GM21381 (cell line): ENCODE data around the gene TAF11L5.
"Not testable (repeated sequence)": the region's sequence is repeated elsewhere in the genome, so short reads cannot be mapped to it uniquely, and the experiment has no call there.

Experiments
- ATAC-seq: cut with Tn5 transposase; IDR thresholded peaks from one replicate; pipeline ENCODE4 v1.9.1; 2021; ENCODE audit warnings: mild to moderate bottlenecking, moderate library complexity; ENCODE audit not compliant: unreplicated experiment

TAF11L5 gene

GRCh38 chr5:17524935-17525334 is at the start of gene TAF11L5:
TAF11L5 (plus strand) TSS chr5:17525235.
- ATAC-seq = not testable (repeated sequence)

DNA sequence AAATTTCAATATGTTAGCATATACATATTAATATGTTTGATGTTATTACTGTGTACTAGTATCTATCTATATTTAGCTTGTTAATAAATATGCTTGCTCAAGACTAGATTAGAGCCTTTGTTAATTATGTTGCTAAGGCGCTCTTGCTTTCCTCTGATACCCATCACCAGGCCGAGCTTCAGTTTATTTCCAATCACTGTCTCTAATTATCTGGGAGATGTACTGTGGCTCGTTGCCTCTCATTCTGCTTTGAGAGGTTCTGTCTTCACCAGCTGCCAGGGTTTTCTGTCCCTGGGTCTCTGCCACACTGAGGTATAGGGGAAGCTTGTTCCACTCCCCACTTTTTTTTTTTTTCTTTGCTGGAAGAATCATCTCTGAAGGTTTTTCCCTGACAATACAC is 48.0 kb upstream of the TAF11L5 start:
- ATAC-seq = no peak

DNA sequence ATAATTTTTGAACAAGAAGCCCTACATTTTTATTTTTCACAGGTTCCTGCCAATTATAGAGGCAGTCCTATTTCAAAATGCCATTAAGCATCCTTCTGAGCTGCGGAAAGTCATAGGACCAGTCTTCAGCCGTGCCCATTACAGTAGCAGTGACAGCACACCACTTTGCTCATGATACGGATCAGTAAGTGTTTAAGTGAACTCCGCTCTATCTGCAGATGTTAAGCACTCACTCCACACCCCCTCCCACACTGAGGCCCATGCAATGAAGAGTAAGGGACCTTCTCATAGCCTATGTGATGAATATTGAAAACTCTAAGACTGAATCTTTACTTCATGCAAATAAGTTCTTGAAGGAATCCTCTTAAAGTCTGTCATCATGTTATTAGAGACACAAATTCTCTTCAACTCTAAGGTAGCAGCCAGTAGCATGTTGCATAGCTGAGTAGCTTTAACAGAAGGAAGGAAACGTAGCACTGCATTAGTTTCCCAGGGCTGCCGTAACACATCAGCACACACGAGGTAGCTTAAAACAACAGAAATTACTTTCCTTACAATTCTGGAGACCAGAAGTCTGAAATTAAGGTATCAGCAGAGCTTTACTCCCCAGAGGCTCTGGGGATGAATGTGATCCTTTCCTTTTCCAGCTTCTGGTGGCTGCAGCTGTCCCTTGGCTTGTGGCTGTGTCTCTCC is 47.3 kb upstream of the TAF11L5 start:
- no peak for ATAC-seq

GRCh38 chr5:17481378-17481777 is 43.7 kb upstream of the TAF11L5 start:
- no peak for ATAC-seq

DNA sequence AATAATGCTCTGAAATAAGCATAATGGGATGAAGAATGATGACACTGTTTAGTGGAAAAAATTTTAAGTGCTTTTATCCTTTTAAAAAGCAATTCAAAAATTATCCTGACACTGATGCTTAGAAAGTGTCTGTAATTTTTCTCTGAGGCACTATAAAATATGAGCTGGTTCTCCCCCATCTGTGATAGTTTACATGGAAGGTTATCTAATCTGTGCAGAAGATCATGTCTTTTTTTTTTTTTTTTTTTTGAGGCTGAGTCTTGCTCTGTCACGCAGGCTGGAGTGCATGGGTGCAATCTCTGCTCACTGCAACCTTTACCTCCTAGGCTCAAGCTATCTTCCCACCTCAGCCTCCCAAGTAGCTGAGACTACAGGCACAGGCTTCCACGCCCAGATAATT is 42.2 kb upstream of the TAF11L5 start:
- no peak for ATAC-seq

- ATAC-seq = not testable (repeated sequence)
Measured at GRCh38 chr5:17486464-17487173, 38.4 kb upstream of the TAF11L5 start.

GRCh38 chr5:17487174-17487512 is 37.9 kb upstream of the TAF11L5 start:
- ATAC-seq = no peak

GRCh38 chr5:17491257-17491656 is 33.8 kb upstream of the TAF11L5 start:
- ATAC-seq = not testable (repeated sequence)

DNA sequence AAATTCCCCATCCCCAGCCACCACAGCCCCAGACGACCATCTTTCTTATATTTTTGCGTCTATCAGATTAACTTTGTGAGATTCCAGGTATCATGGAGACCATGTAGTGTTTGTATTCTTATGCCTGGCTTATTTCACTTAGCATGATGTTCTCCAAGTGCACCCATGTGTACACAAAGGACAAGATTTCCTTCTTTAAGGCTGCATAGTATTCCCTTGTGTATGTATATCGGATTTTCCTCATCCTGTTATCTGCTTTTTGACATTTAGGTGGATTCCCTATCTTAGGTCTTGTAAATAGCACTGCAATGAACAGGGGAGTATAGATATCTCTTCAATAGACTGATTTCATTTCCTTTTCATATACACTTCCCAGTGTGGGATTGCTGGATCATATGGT is 32.3 kb upstream of the TAF11L5 start:
- ATAC-seq = no peak

DNA sequence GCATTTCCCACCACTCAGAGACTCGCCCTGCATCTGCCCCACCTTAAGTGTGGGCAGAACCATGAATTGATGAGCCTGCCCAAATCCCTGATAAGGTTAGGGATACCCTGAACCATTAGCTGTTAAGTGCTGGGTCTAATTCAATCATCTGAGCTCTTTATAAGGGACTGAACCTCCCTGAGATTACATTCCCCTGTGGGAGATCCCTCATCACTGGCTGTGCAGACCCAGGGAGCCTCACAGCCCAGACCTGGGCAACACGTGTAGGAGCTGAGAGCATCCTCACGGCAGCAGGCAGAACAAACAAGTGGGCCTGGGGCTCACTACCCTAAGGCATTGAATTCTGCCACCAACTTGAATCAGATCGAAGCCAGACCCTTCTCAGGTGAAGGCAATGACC is 27.6 kb upstream of the TAF11L5 start:
- no peak for ATAC-seq

GRCh38 chr5:17497931-17498330 is 27.1 kb upstream of the TAF11L5 start, which contains the start of gene TAF11L2:
TAF11L2 (plus strand) TSS chr5:17498231.
- ATAC-seq = not testable (repeated sequence)

- no peak for ATAC-seq
Measured at GRCh38 chr5:17511775-17512325, 13.2 kb upstream of the TAF11L5 start.

DNA sequence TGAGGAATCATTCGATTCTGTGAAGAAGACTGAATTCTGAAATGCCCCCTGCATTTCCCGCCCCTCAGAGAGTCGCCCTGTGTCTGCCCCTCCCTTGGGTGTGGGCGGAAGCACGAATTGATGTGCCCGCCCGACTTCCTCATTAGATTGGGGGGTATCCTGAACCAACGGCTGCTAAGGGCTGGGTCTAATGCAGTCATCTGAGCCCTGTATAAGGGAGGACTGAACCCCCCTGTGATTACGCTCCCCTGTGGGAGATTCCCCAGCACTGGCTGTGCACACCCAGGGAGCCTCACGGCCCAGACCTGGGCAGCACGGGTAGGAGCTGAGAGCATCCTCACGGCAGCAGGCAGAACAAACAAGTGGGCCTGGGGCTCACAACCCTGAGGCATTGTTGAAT is 7.5 kb upstream of the TAF11L5 start:
- ATAC-seq = not testable (repeated sequence)

DNA sequence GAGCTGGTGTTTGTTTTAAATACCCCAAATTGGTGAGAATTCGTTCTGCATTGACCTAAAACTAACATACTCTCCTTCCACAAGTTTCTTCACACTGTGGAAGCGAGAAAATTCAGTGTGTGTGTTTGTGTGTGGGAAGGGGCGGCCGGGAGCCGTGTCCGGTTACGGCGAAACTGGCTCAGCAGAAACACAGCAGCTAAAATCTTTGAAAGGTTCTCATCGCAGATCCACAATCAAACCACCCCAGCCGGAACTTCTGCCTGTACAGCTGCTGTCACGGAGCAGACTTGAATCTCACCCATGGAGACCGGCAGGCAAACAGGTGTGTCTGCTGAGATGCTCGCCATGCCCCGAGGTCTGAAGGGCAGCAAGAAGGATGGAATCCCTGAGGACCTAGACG is 7.0 kb upstream of the TAF11L5 start, which contains the start of gene TAF11L3:
Gene TAF11L3, plus strand, starts transcription at position 301 of the 400 bp plus-strand sequence.
- ATAC-seq = not testable (repeated sequence)

DNA sequence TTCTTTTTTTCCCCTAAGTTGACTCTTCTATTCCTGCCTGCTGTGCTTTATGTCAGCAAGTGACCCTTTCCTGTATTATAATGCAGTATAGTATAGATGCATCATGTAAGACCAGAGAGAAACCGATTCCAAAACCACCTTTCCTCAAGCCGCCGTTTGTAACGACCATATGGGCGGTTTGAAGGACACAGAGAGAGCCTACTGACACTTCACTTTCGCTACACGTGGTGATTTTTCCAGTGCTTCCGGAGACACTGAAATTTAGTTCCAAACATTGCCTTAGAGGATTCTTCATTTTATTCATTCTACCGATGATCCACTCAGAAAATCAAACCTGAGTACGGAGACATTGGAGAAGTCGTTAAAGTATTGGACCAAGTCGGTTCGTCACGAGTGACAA is 5.5 kb upstream of the TAF11L5 start:
- ATAC-seq = not testable (repeated sequence)

DNA sequence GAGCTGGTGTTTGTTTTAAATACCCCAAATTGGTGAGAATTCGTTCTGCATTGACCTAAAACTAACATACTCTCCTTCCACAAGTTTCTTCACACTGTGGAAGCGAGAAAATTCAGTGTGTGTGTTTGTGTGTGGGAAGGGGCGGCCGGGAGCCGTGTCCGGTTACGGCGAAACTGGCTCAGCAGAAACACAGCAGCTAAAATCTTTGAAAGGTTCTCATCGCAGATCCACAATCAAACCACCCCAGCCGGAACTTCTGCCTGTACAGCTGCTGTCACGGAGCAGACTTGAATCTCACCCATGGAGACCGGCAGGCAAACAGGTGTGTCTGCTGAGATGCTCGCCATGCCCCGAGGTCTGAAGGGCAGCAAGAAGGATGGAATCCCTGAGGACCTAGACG is 3.5 kb upstream of the TAF11L5 start, which contains the start of gene TAF11L4:
Gene TAF11L4, plus strand, starts transcription at position 301 of the 400 bp plus-strand sequence.
- not testable (repeated sequence) for ATAC-seq

DNA sequence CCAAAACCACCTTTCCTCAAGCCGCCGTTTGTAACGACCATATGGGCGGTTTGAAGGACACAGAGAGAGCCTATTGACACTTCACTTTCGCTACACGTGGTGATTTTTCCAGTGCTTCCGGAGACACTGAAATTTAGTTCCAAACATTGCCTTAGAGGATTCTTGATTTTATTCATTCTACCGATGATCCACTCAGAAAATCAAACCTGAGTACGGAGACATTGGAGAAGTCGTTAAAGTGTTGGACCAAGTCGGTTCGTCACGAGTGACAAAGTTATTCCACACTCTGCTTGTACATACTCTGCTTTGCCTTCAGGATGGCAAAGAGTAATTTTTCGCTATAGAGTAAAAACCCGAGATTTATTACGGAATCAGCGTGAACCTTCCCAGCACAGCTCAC is 1.5 kb downstream of the TAF11L5 start:
- not testable (repeated sequence) for ATAC-seq

DNA sequence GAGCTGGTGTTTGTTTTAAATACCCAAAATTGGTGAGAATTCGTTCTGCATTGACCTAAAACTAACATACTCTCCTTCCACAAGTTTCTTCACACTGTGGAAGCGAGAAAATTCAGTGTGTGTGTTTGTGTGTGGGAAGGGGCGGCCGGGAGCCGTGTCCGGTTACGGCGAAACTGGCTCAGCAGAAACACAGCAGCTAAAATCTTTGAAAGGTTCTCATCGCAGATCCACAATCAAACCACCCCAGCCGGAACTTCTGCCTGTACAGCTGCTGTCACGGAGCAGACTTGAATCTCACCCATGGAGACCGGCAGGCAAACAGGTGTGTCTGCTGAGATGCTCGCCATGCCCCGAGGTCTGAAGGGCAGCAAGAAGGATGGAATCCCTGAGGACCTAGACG is 3.3 kb downstream of the TAF11L5 start, which contains the start of gene TAF11L6:
Gene TAF11L6, plus strand, starts transcription at position 301 of the 400 bp plus-strand sequence.
- not testable (repeated sequence) for ATAC-seq
